ENCODE measurements around the gene AUTS2.

The AUTS2 gene

DNA sequence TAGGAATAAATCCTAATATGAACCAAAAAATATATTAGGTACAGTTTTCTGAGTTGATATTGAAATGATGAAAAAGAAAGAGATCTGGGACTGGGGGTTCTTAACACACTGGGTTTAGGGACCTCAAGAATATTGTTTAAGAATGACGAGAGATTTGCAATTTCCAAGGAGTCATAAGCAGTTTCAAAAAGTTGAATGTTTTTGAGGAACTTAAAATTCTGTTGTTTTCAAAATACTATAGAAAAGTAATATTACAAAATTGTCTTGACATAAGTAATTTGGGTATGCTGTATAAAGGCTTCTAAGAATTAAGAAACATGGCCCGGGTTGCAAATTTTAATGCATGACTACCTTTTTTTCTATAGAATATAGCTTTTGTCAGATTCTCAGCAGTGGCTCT lies 88.1 kb downstream of the AUTS2 start:
- no peak for DNase-seq (ENCODE audit: low read depth, low spot score)

DNA sequence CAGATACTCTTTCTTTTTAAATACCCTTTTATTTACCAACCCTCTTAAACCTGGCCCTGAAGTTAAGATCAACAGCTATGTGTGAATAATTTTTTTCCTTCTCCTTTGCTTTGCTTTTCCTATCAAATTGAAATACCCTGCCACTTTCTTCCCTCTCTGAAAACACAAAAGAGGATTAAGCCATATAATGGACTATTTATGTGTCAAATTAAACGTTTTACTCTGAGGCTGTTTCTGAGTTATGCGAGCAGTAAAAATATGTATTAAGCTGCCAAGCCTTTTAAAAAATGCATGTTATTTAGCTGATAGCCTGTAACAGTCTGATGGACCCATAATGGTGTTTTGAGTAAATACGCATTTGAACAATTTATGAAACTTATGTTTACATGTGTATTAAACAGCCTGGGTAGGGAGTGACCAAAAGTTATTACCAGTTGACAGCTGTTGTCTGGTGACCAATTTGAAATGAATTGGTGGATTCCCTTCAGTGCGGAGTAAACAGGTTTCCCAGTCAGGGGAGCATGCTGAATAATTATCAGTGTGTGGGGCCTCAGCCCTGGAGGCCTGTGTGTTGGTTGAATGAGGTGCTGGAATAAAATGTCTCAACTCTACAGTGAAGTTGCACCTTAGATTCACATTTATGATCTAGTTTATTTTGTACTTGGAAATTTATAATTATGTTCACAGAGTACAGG lies 89.6 kb downstream of the AUTS2 start:
- no peak for DNase-seq (ENCODE audit: low read depth, low spot score)

DNA sequence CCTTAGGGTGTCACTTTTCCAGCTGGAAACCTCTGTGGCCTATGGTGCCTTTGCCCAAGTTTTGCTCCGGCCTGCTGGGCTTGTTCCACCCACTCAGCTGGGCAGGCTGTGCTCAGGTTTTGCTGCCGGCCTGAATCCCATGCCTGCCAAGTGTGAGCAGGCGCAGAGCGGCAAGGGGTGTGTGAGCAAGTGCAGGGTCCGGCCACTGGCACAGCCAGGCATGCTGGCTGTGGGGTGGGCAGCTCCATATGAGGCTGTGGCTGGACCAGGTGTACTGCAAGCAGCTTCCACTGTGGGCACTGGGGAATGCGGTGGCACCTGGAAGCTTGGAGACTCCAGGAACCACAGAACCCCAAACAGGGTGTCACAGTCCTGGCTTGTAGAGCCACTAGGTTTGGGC lies 92.1 kb downstream of the AUTS2 start:
- no peak for DNase-seq (ENCODE audit: low read depth, low spot score)

DNA sequence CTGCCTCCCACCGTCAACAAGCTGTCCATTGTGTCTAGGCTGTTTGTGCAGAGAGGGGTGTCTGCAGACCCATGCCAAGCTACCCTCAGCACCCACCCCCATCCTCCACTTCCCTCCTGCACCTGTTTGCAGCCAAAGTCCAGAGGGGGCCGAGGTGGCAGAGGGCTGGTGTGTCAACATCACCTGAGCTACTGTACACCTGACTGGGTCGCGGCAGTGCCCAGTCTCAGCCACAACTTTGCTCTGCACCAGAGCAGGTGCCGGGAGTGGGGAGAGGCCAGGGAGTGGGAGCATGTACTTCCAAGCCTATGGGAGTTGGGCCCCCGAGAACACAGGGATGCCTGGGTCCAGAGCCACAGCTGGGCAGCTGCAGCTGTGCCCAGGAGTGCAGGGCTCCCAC lies 93.1 kb downstream of the AUTS2 start:
- no peak for DNase-seq (ENCODE audit: low read depth, low spot score)

DNA sequence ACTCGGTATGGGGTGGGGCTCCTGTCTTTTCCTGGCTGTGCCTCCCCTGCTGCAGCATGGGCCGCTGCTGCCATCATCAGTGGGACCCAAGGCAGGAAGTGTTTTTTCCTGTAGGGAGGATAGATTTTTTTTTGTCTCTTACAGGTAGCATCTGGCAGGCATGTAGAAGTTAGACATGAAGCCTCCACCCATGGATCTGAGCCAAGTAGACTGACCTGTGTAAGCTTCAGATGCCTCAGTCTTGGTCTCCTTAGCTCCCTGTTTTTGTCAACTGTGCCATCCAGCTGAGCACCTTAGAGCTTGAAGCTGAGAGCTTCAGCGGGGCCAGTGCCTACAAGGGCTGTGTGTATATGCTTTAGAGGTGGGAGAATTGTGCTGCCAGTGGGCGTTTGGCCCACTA lies 93.5 kb downstream of the AUTS2 start:
- no peak for DNase-seq (ENCODE audit: low read depth, low spot score)

DNA sequence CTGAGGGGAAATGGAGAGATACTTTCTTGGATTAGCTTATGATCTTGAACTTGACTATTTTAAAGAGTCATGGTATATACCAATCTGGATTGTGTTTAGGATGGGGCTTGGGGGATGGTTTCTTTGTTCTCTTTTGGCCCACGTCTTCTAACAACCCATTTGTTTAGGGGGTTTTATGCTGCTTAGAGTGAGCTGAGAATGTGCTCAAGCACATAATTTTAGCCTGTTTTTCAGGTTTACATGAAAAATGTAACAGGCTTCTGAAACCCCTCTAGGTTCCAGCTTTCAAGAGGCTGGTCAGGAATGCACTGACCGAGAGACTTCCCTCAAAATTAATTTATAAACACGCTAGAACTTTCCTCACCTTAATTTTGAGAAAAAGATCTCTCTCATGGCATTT lies 94.3 kb downstream of the AUTS2 start:
- DNase-seq (ENCODE audit: low read depth, low spot score), result no peak

DNA sequence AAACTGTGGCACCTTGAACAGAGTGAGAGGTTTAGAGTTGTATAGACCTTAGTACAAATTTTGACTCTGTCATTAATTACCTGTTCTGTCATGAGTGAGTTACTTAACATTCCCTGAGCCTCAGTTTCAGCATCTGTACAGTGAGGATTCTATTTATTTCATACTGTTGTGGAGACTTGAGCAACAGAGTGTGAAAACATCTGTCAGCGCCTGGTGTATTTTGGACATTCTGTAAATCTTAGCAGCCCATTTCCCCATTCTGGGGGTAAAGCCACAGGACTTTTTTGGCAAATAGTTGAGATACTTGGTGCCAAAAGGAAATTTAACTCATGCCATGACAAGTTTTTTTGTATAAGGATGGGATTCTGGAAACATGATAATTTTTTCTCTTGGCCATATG lies 94.8 kb downstream of the AUTS2 start:
- no peak for DNase-seq (ENCODE audit: low read depth, low spot score)

DNA sequence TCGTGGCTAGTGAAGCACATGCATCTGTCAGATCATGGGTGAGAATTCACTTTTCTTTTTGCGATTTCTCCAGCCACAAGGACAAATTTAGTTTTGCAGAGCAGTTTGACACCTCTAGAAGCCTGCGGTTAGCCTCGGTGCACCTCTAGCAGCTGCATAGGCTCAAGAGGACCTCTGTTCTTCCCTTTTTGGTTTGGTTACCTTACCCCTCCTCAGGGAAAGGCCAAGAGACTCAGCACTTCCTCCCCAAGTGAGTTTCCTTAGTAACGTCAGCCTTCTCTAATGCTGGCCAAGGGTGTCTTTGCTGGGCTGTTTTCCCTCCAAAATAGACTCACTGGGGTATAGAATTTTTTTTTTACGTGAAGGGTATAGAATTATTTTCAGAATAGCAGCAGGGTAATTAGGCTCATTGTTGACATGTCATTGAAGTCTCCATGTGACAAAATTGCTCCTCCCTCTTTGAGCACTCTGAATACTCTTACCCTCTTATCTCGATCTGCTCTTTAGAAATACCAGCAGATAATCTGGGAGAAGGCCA lies 97.8 kb downstream of the AUTS2 start:
- DNase-seq (ENCODE audit: low read depth, low spot score), result no peak

DNA sequence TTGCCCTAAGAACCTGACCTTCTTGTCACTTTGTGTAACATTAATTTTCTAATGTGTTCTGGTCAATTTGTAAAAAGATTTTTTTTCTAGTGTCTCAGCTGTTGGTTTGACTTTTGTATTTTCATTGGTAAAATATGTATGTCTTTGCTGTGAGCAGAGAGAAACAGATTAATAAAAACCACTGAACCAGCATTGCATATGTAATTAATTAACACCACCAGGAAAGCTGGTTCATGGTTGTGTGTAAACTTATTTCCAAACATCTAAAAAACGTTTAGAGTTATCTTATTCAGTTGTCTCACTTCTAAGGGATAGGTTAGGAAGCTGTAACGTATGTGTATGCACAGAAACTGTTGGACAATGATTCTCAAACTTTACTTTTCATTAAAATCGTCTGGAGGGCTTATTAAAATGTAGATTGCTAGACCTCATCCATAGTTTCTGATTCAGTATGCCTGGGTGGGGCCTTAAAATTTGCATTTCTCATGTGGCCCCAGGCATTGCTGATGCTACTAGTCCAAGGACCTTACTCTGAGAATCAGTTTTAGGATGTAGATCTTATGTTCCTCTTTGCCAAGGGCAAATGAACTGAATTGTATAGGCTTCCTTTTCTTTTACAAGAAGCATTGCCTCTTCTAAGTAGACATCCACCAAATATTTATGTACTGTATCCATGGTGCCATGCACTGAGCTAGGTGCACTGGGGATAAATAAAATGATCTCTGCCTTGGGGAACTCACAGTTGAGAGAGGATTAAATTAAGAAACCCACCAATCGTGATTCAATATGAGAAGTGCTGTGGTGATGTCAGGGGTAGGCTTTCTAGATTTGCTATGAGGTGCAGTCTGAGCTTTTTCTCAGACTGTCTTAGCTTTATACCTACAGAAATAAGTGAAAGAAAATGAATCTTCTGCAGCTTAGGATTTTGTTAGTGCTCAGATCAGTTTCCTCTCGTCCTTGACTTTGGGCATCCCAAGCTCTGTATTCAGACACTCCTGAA lies 98.7 kb downstream of the AUTS2 start:
- no peak for DNase-seq (ENCODE audit: low read depth, low spot score)

DNA sequence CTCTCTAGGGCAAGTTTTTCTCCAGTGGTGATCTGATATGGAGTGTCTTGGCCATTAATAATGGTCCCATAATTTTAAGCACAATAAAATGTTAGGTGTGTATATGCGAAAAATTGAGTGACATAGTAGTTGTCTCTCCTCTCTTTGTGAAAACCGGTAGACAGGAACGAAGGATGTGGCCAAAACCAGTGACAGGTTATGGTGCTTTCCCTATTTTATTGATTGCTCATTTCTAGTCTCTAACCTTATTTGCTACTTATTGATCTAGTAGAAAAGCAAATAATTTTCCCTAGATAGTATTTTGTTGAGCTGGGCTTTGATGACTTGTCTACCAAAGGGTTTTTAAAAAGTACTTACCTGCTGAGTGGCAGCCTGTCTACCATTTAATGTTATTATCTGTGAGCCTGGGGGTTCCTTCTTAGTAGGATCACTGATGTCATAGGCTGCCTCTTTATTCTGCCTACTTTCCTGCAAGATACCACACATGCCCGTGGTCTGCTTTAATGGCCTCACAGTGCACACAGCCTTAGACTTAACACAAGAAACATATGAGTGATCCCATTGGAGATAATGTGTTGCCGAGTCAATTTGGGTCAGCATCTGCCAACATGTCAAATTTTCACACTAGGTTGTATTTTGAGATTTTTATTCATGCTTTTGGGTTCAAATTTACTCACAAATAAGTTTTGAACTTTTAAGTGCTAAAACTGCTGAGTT lies 100.0 kb downstream of the AUTS2 start:
- DNase-seq (ENCODE audit: low read depth, low spot score), result no peak

DNA sequence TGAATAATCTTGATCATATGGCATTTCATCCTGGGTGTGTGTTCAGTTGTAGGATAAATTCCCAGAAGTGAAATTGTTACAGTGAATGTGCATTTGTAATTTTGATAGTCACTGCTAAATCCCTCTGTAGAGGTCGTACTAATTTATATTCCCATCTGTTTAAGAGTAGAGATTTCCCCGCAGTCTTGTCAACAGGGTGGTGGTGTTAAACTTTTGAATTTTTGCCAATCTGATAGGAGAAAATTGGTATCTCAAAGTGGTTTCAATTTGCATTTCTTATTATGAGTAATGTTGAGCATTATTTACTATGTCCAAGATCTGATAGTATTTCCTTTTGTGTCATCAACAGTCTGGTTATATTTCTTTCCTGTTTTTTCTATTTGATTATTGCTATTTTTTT lies 101.7 kb downstream of the AUTS2 start:
- DNase-seq (ENCODE audit: low read depth, low spot score), result no peak

DNA sequence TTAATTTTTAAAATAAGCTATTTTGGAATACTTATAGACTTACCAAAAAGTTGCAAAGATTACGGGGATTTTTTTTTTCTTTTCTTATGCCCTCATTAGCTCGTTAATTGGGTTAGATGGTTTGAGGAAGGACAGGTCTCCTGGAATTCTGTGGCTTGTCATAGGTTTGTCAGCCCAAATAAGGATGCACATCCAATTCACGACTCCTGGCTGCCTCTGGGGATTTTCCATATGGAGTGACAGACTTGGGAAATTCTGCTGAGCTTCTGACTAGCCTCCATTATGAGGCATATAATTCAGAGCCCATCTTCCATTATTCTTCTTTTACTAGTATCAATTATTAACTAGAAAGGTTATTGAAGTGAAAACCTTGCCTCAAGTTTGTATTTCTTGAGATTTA lies 102.1 kb downstream of the AUTS2 start:
- no peak for DNase-seq (ENCODE audit: low read depth, low spot score)

DNA sequence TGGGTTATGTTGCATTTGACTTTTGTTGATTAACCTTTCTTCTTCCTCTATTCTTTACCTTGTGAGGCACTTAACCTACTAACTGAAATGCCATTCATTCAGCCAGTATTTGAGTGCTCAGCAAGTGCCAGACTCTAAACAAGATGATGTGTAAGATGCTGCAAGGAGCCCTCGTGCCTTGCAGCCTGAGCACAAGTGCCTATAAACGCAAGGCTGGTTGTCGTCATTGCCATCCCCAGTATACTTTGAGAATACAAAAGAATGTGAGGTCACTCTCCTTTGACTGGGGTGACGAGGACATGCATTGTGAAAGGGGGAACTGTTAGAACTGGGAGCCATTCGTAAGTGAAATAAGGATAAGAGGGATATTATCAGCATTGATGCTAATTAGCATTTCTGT lies 103.0 kb downstream of the AUTS2 start:
- no peak for DNase-seq (ENCODE audit: low read depth, low spot score)

DNA sequence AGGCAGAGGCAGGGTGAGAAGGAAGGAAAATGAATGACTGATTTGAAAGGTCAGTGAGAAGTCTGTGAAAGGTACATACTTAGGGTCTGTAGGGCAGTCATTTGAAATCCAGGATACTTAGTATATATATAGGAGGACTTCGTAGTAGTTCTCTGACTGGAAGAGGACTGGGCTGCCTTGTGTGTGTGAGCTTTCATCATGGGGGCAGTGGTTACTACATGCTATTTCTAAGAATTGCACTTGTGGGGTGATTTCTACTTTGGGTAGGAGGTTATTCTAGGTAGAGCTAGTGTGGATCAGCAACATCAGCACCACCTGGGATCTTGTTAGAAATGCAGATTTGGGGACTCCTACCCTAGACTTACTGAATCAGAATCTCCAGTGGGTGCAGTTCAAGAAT lies 104.1 kb downstream of the AUTS2 start:
- DNase-seq (ENCODE audit: low read depth, low spot score), result no peak

DNA sequence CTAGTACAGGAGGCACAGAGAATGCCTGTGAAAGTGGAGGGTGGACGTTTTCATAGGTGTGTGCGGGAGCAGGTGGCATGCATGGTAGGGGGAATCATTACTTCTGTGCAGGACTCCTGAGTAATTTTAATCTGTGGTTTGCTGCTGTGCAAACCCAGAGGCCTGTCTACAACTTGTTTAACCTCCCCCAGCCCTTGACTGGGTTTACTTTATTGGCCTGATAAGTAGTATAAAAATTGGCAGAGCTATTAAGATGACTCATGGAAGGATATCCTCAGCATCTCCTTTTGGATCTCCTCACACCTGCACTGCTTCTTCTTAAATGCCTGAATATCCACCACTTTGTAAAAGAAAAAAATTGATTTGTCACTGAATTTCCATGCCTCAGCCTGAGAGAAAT lies 104.8 kb downstream of the AUTS2 start:
- no peak for DNase-seq (ENCODE audit: low read depth, low spot score)

DNA sequence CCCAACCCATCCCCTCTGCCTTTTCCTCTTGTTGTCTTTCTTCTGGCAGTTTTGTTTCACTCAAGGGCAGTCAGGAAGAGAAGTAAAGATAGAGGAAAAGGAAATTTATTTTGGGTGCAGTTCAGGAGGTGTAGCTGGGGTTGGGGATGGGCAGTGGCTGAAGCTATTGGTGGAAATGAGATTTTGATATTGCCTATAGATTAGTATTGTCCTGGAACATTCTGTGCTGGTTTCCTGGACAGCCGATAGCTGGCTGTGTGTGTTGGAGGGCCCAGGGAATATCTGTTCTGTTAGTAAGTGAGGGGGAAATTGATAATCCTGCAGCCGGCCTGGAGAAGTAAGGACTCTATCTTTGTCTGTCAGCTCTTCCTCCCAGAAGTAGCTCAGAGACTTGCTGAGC lies 107.8 kb downstream of the AUTS2 start:
- DNase-seq (ENCODE audit: low read depth, low spot score), result no peak

DNA sequence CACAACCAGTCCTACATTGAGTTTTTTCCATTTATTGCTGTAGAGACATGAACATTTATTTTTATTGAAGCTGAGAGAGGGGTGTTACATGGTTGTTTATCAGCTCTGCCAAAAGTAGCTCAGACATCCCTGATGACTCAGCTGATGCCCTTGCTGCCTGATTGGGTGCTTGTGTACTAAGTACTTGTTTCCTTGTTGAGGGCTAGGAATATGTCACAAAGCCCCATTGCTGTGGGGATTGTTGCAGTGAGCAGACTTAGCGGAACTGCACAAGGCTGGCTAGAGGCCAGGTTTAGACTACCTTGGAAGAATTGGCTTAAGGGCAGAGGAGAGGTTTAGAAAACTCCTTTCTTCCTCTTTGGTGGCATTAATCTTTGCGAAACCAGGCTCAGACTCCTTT lies 110.6 kb downstream of the AUTS2 start:
- no peak for DNase-seq (ENCODE audit: low read depth, low spot score)

DNA sequence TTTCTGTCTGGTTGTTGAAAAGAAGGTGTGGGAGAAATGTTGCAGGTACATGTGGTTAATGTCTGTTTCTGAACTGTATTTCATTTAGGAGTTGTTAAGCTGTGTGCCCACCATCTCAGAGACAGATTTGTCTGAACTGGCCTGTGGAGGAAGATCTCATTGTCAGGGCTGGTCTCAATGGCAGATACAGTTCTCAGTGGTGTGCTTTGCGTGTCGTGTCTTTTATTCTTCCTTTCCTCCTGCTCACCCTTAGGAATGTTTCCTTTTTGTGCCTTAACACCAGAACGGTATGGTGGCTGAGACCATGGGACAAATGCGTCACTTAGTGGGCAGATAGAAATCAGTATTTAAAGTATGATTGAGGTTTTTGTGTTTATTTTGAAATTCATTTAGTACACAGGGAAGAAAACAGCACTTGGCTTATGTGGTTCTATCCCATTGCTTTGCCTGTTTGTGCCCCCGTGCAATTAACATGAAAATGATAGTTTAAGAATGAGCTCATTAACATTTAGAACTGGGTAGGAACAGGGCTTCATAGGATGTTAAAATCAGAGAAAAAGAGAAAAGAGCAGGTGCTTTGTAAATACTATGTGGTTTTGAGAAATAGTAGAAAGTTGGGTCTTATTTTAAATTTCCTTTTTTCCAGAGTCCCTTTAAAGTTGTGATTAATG lies 112.6 kb downstream of the AUTS2 start:
- no peak for DNase-seq (ENCODE audit: low read depth, low spot score)

DNA sequence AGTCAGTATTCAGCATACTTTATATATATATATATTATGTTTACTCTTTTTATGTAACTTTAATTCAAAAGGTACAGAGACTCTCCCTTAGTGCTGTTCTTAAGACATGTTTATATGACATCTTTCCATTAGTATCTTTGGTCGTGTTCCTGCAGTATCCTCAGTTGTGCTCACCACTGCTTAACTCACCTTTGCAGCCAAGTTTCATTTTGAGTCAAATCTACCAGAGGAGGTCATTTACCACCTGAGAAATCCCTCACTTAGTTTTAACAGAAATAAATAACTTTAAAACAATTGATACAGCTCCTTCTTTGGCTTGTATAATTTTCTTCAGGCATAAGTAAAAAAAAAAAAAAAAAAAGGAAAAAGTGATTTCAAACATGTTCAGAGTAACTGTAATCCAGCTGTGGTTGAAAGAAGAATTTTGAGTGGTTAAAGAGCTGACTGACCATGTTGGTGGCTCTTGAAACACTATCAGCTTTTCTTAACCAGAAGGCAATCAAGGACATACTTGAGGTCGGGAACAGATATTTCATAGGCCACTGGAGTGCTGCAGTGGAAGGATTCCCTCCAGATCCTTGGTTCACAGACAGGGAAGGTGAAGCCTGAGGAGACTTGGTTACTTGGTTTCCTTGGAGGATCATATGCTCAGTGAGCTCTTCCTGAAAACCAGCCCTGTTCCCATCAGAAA lies 116.8 kb downstream of the AUTS2 start:
- no peak for DNase-seq (ENCODE audit: low read depth, low spot score)

DNA sequence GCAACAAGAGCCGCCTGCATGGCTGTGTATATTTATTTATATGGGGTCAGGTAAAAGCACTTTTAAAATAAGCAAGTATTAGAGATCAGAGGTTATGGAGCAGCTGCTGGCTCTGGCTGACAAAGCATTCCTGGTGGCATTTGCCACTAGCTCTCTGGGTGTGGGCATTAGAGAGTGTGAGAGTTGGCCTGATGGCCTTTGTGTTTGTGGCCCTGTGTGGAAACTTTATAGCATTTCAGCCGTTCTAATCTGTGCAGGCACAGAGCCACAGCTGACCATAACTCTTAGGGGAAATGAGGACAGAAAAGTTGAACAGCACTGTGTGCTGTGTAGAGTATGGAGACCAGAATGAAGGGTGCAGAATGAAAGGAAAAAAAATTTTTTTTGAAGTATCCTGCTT lies 118.9 kb downstream of the AUTS2 start:
- no peak for DNase-seq (ENCODE audit: low read depth, low spot score)

DNA sequence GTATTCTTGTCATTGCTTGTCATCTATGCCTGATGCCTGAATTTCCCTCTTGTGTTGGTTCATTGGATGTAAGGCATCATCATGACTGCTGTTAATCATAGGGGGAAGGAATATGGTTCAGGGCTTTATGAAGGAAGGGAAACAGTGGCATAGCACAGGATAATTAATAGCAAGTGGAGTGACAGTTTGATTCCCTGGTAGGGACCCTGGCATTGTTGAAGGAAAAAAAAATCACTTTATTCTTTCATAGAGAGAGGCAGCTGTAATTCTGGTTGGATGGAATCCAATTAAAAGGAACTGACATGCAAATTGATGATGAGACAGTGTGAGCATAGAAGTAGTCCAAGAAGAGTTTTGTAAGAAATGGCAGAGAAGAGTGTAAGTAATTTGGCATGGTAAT lies 121.4 kb downstream of the AUTS2 start:
- DNase-seq (ENCODE audit: low read depth, low spot score), result no peak
